Measurements from ENCODE around the gene PLXND1. TPM values are rescaled to one million over a fixed set of nuclear protein-coding genes. Genes with fewer than 3 reads are reported as not detected.

PLXND1 gene
- total RNA-seq, 4 donors from 2014 or later: 13.1 to 305 (median 48.2) TPM

DNA sequence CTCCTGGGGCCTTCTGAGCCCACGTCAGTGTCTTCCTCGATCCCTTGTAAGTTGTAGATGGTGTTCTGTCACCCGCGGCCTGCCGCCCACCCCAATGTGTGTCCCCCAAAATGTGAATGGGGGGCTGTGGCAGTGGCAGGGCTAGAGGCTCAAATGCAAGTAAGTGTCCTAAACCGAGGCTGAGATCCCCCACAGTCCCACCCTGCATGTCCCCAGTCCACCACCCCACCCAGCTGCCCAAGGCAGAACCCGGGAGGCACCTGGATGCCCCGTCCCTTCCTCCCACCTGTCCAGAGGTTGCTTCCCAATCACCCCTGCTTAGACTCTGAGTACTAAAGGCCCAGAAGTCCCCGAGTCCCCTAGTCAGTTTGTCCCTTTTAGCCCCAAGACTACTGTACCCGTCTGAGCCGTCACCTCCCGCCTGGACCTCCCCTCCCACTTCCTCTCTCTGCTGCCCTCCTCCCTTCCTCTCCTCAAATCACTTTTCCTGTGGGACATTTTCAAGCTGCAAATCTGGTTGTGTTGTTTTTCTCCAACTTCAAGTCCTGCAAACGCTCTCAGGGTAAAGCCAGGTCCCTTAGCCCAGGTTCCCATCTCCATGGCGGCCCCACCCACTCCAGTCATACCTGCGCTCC, 11.8 kb upstream of the PLXND1 start:
- Histone ChIP-seq H3K9me3 (no peaks in the 10 kb centered on the region), H3K4me3 (no peak overlapping the region), H3K4me1 (peaks cover 0 to 25% (median 2%) of the 10 kb centered on the region in 4 donors), H3K27me3 (no peaks in the 10 kb centered on the region), H3K27ac (peak overlapping the region in 2 of 4 donors; percentile 19 to 25), H3K36me3 (no peaks in the 10 kb centered on the region)
- TF ChIP-seq POLR2A (IDR thresholded peaks at IDR 0.05): no peak
- TF ChIP-seq, protein P1, sequence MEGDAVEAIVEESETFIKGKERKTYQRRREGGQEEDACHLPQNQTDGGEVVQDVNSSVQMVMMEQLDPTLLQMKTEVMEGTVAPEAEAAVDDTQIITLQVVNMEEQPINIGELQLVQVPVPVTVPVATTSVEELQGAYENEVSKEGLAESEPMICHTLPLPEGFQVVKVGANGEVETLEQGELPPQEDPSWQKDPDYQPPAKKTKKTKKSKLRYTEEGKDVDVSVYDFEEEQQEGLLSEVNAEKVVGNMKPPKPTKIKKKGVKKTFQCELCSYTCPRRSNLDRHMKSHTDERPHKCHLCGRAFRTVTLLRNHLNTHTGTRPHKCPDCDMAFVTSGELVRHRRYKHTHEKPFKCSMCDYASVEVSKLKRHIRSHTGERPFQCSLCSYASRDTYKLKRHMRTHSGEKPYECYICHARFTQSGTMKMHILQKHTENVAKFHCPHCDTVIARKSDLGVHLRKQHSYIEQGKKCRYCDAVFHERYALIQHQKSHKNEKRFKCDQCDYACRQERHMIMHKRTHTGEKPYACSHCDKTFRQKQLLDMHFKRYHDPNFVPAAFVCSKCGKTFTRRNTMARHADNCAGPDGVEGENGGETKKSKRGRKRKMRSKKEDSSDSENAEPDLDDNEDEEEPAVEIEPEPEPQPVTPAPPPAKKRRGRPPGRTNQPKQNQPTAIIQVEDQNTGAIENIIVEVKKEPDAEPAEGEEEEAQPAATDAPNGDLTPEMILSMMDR (IDR thresholded peaks at IDR 0.05): no peak
- no peak for DNase-seq

GRCh38 chr3:129617381-129618185, 11.1 kb upstream of the PLXND1 start:
- peak overlapping the region in 3 of 4 donors; percentile 26 to 49 (median 29) for H3K27ac ChIP-seq
- no peak for DNase-seq
- H3K9me3 ChIP-seq: no peaks in the 10 kb centered on the region
- no peak for TF ChIP-seq POLR2A (IDR thresholded peaks at IDR 0.05)
- TF ChIP-seq, protein P1 (IDR thresholded peaks at IDR 0.05): no peak
- H3K4me3 ChIP-seq: no peak overlapping the region
- peaks cover 0 to 18% (median 2%) of the 10 kb centered on the region in 4 donors for H3K4me1 ChIP-seq
- no peaks in the 10 kb centered on the region for H3K36me3 ChIP-seq
- no peaks in the 10 kb centered on the region for H3K27me3 ChIP-seq

DNA sequence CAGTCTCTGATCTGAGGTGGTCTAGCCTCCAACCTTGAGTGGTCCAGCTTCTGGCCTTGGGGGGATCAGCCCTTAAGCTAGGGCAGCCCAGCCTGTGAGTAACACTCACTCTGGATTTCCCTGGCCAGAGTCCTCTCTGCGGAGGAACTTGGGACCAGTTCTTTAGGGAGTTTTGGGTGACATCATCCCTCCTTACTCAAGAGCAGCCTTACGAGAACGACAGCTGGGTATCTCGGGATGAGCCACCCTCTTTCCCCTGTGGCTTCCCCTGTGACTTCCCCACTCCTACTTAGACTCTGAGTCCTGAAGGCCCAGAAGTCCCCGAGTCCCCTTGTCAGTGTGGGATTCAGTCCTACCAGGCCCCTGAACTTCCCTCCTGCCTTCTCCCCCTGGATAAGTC, 10.2 kb upstream of the PLXND1 start:
- Histone ChIP-seq H3K36me3 (no peaks in the 10 kb centered on the region), H3K27me3 (no peaks in the 10 kb centered on the region), H3K9me3 (no peaks in the 10 kb centered on the region), H3K4me1 (peaks cover 0 to 12% (median 2%) of the 10 kb centered on the region in 4 donors), H3K4me3 (no peak overlapping the region), H3K27ac (peak overlapping the region; percentile 26 to 49 (median 34))
- TF ChIP-seq, protein P1 (IDR thresholded peaks at IDR 0.05): no peak
- no peak for TF ChIP-seq POLR2A (IDR thresholded peaks at IDR 0.05)
- DNase-seq: no peak

DNA sequence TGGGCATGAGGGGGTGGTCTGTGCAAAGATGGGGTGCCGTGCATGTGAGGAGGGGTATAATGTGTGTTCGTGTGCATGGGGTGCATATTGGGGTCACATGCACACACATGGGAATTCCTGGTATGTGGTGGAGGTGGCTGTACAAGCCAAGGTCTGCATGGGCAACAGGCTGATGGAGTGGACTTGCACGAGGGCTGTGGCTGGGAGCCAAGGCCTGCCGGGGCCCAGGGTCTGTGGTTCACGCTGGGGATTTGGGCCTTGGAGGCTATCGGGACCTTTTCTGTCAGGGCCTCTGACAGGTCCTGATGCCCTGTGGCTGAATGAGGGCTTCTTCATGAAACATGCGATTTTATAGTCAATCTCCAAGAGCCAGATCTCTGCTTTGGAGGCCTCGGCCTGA, 9.8 kb upstream of the PLXND1 start:
- H3K27ac ChIP-seq: peak overlapping the region; percentile 26 to 49 (median 34)
- H3K36me3 ChIP-seq: no peaks in the 10 kb centered on the region
- H3K4me3 ChIP-seq: no peak overlapping the region
- DNase-seq: no peak
- H3K27me3 ChIP-seq: no peaks in the 10 kb centered on the region
- TF ChIP-seq POLR2A (IDR thresholded peaks at IDR 0.05): no peak
- peaks cover 0 to 12% (median 2%) of the 10 kb centered on the region in 4 donors for H3K4me1 ChIP-seq
- no peaks in the 10 kb centered on the region for H3K9me3 ChIP-seq

- no peak for TF ChIP-seq POLR2A (IDR thresholded peaks at IDR 0.05)
- TF ChIP-seq, protein P1 (IDR thresholded peaks at IDR 0.05): no peak
- Histone ChIP-seq H3K27ac (peak overlapping the region in 3 of 4 donors; percentile 14 to 49 (median 26)), H3K9me3 (no peaks in the 10 kb centered on the region), H3K4me1 (peaks cover 0 to 12% (median 2%) of the 10 kb centered on the region in 4 donors), H3K27me3 (no peaks in the 10 kb centered on the region), H3K4me3 (no peak overlapping the region), H3K36me3 (no peaks in the 10 kb centered on the region)
- DNase-seq: no peak
Measured at GRCh38 chr3:129615751-129616281, 9.3 kb upstream of the PLXND1 start.

GRCh38 chr3:129614927-129615363, 8.5 kb upstream of the PLXND1 start:
- H3K27ac ChIP-seq: peak overlapping the region in 2 of 4 donors; percentile 2 to 62
- DNase-seq: no peak
- peaks cover 0 to 12% (median 2%) of the 10 kb centered on the region in 4 donors for H3K4me1 ChIP-seq

More at GRCh38 chr3:129614927-129615363, 8.5 kb upstream of the PLXND1 start:
- Histone ChIP-seq H3K27me3 (no peaks in the 10 kb centered on the region), H3K9me3 (no peaks in the 10 kb centered on the region), H3K4me3 (no peak overlapping the region), H3K36me3 (no peaks in the 10 kb centered on the region)
- TF ChIP-seq POLR2A (IDR thresholded peaks at IDR 0.05): no peak
- TF ChIP-seq, protein P1 (IDR thresholded peaks at IDR 0.05): no peak
